Neural progenitor cell (in vitro differentiated cells): ENCODE measurements around the gene CPNE4. TPM values are rescaled to one million over a fixed set of nuclear protein-coding genes. Genes with fewer than 3 reads are reported as not detected.
A peak's percentile ranks its signal among the peaks of the same experiment; 100 is the strongest.

Experiments used
- DNase-seq: peaks from one replicate; pipeline ENCODE4 v3.0.0-alpha.2; 2016; ENCODE audit warnings: low spot score
- H2AFZ ChIP-seq: fragments of 200-600 bp; sonication (generic); replicated peaks from 2 replicates; pipeline ENCODE4 v1.6.1; 2016; ENCODE audit warnings: antibody characterized with exemption
- H3F3A ChIP-seq: fragments of 200-600 bp; sonication (generic); 2 replicates; pipeline ENCODE4 v1.6.1; 2016; ENCODE audit warnings: antibody characterized with exemption, low read depth
- H3K27ac ChIP-seq: fragments of 200-600 bp; sonication (generic); 2 replicates; pipeline ENCODE4 v1.5.1; 2016; ENCODE audit warnings: mild to moderate bottlenecking
- H3K27me3 ChIP-seq: fragments of 200-600 bp; sonication (generic); 2 replicates; pipeline ENCODE4 v1.6.1; 2016; ENCODE audit warnings: mild to moderate bottlenecking, moderate library complexity
- H3K36me3 ChIP-seq: fragments of 200-600 bp; sonication (generic); 2 replicates; pipeline ENCODE4 v1.5.1; 2016
- H3K4me1 ChIP-seq: fragments of 200-600 bp; sonication (generic); 2 replicates; pipeline ENCODE4 v1.6.1; 2016; ENCODE audit warnings: mixed run types
- H3K4me2 ChIP-seq: fragments of 200-600 bp; sonication (generic); 2 replicates; pipeline ENCODE4 v1.6.1; 2016
- H3K4me3 ChIP-seq: fragments of 200-600 bp; sonication (generic); 2 replicates; pipeline ENCODE4 v1.5.1; 2016
- H3K79me2 ChIP-seq: fragments of 200-600 bp; sonication (generic); 2 replicates; pipeline ENCODE4 v1.6.1; 2016; ENCODE audit warnings: low read depth
- H3K9ac ChIP-seq: fragments of 200-600 bp; sonication (generic); 2 replicates; pipeline ENCODE4 v1.6.1; 2016
- H3K9me3 ChIP-seq: fragments of 200-600 bp; sonication (generic); 2 replicates; pipeline ENCODE4 v1.5.1; 2016; ENCODE audit warnings: low read depth
- H4K20me1 ChIP-seq: fragments of 200-600 bp; sonication (generic); 2 replicates; pipeline ENCODE4 v1.6.1; 2016; ENCODE audit warnings: low read depth
- H3K27ac Mint-ChIP-seq: 3 replicates; pipeline ENCODE4 v1.8.0; 2021; ENCODE audit warnings: mixed read lengths
- H3K27me3 Mint-ChIP-seq: 2 replicates; pipeline ENCODE4 v1.8.0; 2022; ENCODE audit warnings: low read depth, mild to moderate bottlenecking, inconsistent platforms, moderate library complexity, mixed read lengths; ENCODE audit not compliant: insufficient read depth
- H3K36me3 Mint-ChIP-seq: 3 replicates; pipeline ENCODE4 v1.8.0; 2021; ENCODE audit warnings: mixed read lengths
- H3K4me1 Mint-ChIP-seq: 3 replicates; pipeline ENCODE4 v1.8.0; 2021; ENCODE audit warnings: mixed read lengths
- H3K4me3 Mint-ChIP-seq: 3 replicates; pipeline ENCODE4 v1.8.0; 2021; ENCODE audit warnings: mild to moderate bottlenecking, moderate library complexity, mixed read lengths
- H3K9me3 Mint-ChIP-seq: 3 replicates; pipeline ENCODE4 v1.8.0; 2020; ENCODE audit warnings: mixed read lengths
- CTCF ChIP-seq: fragments of 200-600 bp; sonication (generic); IDR thresholded peaks from 2 replicates; pipeline ENCODE4 v1.5.1; 2017; ENCODE audit warnings: antibody characterized with exemption, mild to moderate bottlenecking
- EZH2 ChIP-seq: fragments of 200-600 bp; sonication (generic); IDR thresholded peaks from 2 replicates; pipeline ENCODE4 v1.6.1; 2017; ENCODE audit warnings: antibody characterized with exemption, mild to moderate bottlenecking, moderate library complexity
- EZH2phosphoT487 ChIP-seq: fragments of 200-600 bp; sonication (generic); IDR thresholded peaks from 2 replicates; pipeline ENCODE4 v1.6.1; 2017; ENCODE audit warnings: antibody characterized with exemption
- total RNA-seq: library from RNA; depleted of rRNA; stranded (reverse); fragments of >200 nt; gene quantifications from 2 replicates; pipeline ENCODE4 v1.2.3, GENCODE V29; 2015; ENCODE audit warnings: low replicate concordance

The CPNE4 gene
- total RNA-seq, 1 donor from 2014 or later = not detected

- Mint-ChIP-seq H3K36me3 (peaks cover 3% of the 10 kb centered on the region), H3K27ac (no peak overlapping the region), H3K27me3 (peaks cover 6% of the 10 kb centered on the region), H3K9me3 (peaks cover 11% of the 10 kb centered on the region), H3K4me1 (peaks cover 7% of the 10 kb centered on the region), H3K4me3 (no peak overlapping the region)
- no peaks in the 10 kb centered on the region for H3K36me3 ChIP-seq
- H3K4me2 ChIP-seq = no peak overlapping the region
- no peak overlapping the region for H3K4me3 ChIP-seq
- TF ChIP-seq EZH2 = no peak
- no peak for TF ChIP-seq EZH2phosphoT487
- no peak for TF ChIP-seq CTCF
- no peak for DNase-seq
- no peak overlapping the region for H3K27ac ChIP-seq
- H3K4me1 ChIP-seq = peaks cover 33% of the 10 kb centered on the region
- no peaks in the 10 kb centered on the region for H4K20me1 ChIP-seq
- H3K79me2 ChIP-seq = no peaks in the 10 kb centered on the region
- H3K9me3 ChIP-seq = no peaks in the 10 kb centered on the region
- no peak overlapping the region for H3K9ac ChIP-seq
- H3F3A ChIP-seq = peaks cover 5% of the 10 kb centered on the region
- no peaks in the 10 kb centered on the region for H3K27me3 ChIP-seq
- H2AFZ ChIP-seq = no peak overlapping the region
These were observed 45.5 kb downstream of the CPNE4 start for GRCh38 chr3:131989318-131989717.

- H3K36me3 Mint-ChIP-seq = peaks cover 3% of the 10 kb centered on the region
- peaks cover 5% of the 10 kb centered on the region for H3F3A ChIP-seq
- DNase-seq = peak; percentile 68
- no peaks in the 10 kb centered on the region for H4K20me1 ChIP-seq
- H3K27me3 Mint-ChIP-seq = peaks cover 6% of the 10 kb centered on the region
- no peak overlapping the region for H3K27ac ChIP-seq
- H3K4me2 ChIP-seq = peak overlapping the region; percentile 67
- H3K4me3 Mint-ChIP-seq = no peak overlapping the region
- no peaks in the 10 kb centered on the region for H3K79me2 ChIP-seq
- TF ChIP-seq EZH2 (no peak), EZH2phosphoT487 (peak; percentile 54)
- H3K4me3 ChIP-seq = no peak overlapping the region
- no peak overlapping the region for H2AFZ ChIP-seq
- H3K9me3 Mint-ChIP-seq = peaks cover 11% of the 10 kb centered on the region
- H3K27ac Mint-ChIP-seq = no peak overlapping the region
- no peaks in the 10 kb centered on the region for H3K9me3 ChIP-seq
- H3K4me1 Mint-ChIP-seq = peaks cover 7% of the 10 kb centered on the region
- peaks cover 34% of the 10 kb centered on the region for H3K4me1 ChIP-seq
- H3K27me3 ChIP-seq = no peaks in the 10 kb centered on the region
- no peaks in the 10 kb centered on the region for H3K36me3 ChIP-seq
- no peak overlapping the region for H3K9ac ChIP-seq
These were observed 46.6 kb downstream of the CPNE4 start for GRCh38 chr3:131988209-131988608.

DNA sequence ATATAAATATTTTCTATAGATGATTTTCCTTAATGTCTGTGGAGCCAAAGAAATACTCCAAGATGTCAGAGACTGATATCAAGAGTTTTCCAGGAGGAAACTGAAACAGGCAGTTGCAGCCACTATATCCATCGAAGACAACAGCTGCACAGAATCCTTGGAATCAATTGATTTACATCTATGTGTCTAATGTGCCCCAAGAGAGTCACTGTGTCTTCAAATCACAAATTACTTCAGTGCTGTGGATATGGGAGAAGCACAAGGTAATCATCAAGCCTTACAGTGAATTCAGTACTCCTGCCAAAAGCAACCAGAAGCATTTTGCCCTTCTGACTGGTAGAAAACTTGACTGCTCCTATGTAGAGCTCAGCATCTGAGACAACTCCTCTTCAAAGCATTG, 51.1 kb downstream of the CPNE4 start:
- H3K27ac ChIP-seq = no peak overlapping the region
- no peaks in the 10 kb centered on the region for H3K36me3 ChIP-seq
- H3K36me3 Mint-ChIP-seq = peaks cover 2% of the 10 kb centered on the region
- DNase-seq = no peak
- TF ChIP-seq CTCF (no peak), EZH2phosphoT487 (no peak), EZH2 (no peak)
- peaks cover 10% of the 10 kb centered on the region for H3K4me1 Mint-ChIP-seq
- no peaks in the 10 kb centered on the region for H3K9me3 ChIP-seq
- H3F3A ChIP-seq = peaks cover 6% of the 10 kb centered on the region
- H3K4me3 Mint-ChIP-seq = no peak overlapping the region
- peaks cover 31% of the 10 kb centered on the region for H3K4me1 ChIP-seq
- no peak overlapping the region for H3K27ac Mint-ChIP-seq
- no peaks in the 10 kb centered on the region for H3K27me3 ChIP-seq
- H3K9me3 Mint-ChIP-seq = peaks cover 18% of the 10 kb centered on the region
- no peak overlapping the region for H3K4me2 ChIP-seq
- H4K20me1 ChIP-seq = no peaks in the 10 kb centered on the region
- no peaks in the 10 kb centered on the region for H3K79me2 ChIP-seq
- peaks cover 3% of the 10 kb centered on the region for H3K27me3 Mint-ChIP-seq
- no peak overlapping the region for H3K9ac ChIP-seq
- H2AFZ ChIP-seq = no peak overlapping the region
- no peak overlapping the region for H3K4me3 ChIP-seq

DNA sequence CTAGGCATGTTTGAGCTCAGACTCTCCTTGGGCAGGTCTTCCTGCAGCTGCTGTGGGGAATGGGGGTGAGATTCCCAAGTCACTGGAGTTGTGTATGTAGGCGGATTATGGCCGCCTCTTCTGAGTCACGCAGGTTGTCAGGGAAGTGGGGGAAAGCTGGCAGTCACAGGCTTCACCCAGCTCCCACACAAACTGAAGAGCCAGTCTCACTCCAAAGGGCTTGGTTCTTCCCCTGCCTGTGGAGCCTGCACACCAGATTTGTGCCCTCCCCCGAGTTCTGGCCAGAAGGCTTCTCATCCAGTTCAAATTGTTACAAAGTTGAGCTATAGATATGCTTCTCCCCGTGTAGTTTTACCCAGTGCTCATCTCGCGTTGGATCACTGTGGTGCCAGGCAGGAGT, 53.5 kb downstream of the CPNE4 start:
- Mint-ChIP-seq H3K27me3 (no peaks in the 10 kb centered on the region), H3K4me1 (peaks cover 3% of the 10 kb centered on the region), H3K4me3 (no peak overlapping the region), H3K36me3 (peaks cover 4% of the 10 kb centered on the region), H3K27ac (no peak overlapping the region), H3K9me3 (peaks cover 19% of the 10 kb centered on the region)
- peaks cover 18% of the 10 kb centered on the region for H3K4me1 ChIP-seq
- DNase-seq = no peak
- no peak overlapping the region for H3K4me2 ChIP-seq
- TF ChIP-seq EZH2 = no peak
- no peak for TF ChIP-seq CTCF
- no peak for TF ChIP-seq EZH2phosphoT487
- H3F3A ChIP-seq = peaks cover 12% of the 10 kb centered on the region
- H3K36me3 ChIP-seq = no peaks in the 10 kb centered on the region
- no peaks in the 10 kb centered on the region for H3K9me3 ChIP-seq
- no peaks in the 10 kb centered on the region for H3K27me3 ChIP-seq
- no peak overlapping the region for H3K4me3 ChIP-seq
- no peak overlapping the region for H3K27ac ChIP-seq
- H3K9ac ChIP-seq = no peak overlapping the region
- H4K20me1 ChIP-seq = no peaks in the 10 kb centered on the region
- H2AFZ ChIP-seq = peak overlapping the region; percentile 17
- no peaks in the 10 kb centered on the region for H3K79me2 ChIP-seq
